Umbilical cord (tissue), 2 donors: Measurements from ENCODE around the gene MMD2. TPM values are rescaled to one million over a fixed set of nuclear protein-coding genes. Genes with fewer than 3 reads are reported as not detected.

Experiments
- DNase-seq: peaks from one replicate; pipeline ENCODE4 v3.0.0-alpha.2; 2015; ENCODE audit warnings: low spot score
- total RNA-seq: library from RNA; depleted of rRNA; stranded (reverse); fragments of >200 nt; gene quantifications from one replicate; pipeline ENCODE4 v1.2.3, GENCODE V29; 2014; ENCODE audit warnings: low replicate concordance; ENCODE audit not compliant: insufficient read depth

Gene MMD2
- total RNA-seq, 1 donor from 2014 or later: 0.24 TPM

DNA sequence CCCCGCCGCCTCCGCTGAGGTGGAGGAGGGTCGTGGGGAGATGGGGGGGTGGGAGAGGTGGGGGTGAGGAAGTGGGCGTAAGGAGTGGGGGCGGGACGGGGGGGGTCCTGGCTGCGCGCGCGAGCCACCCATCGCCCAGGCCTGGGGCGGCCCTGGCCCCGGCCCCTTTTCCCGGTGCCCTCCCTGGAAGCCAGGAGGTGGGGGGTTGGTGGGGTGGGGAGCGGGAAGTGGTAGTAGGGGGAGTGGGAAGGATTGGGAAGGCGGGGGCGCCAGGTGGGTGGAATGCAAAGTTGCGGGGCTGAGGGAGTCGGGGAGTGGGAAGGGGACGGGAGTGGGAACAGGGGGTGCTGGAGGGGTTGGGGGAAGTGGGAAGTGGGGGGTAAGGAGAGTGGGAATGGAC, 319 bp upstream of the MMD2 start:
- DNase-seq: no peak

DNA sequence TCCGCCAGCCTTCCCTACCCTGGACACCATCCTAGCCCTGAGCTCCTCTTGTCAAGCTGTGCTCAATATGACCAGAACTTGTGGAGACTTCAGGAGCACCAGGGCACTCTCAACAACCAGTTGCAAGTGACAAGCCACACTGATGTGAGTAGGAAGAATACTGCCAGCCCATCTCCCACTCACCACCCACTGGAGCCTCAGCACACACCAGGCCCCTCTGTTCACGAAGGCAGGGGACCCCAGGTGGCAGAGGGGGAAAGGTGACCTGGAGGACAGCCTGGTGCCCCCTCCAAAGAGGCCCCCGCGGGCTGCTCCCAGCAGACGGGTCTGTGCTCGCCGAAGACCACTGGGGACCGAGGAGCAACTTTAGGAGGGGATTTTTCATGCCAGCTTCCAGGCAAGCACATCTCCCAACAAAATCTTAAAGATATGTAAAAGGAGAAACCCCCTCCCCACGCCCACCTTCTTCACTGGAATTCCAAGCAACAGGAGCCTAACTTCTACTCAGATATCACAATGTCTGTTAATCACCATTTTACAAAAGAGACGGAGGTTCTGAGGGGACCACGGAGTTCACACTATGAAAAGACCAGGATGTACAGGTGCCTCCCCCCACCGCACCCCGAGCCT, 1.0 kb downstream of the MMD2 start:
- no peak for DNase-seq

- DNase-seq: no peak
Observed at GRCh38 chr7:4951903-4952636, 6.9 kb downstream of the MMD2 start.

DNA sequence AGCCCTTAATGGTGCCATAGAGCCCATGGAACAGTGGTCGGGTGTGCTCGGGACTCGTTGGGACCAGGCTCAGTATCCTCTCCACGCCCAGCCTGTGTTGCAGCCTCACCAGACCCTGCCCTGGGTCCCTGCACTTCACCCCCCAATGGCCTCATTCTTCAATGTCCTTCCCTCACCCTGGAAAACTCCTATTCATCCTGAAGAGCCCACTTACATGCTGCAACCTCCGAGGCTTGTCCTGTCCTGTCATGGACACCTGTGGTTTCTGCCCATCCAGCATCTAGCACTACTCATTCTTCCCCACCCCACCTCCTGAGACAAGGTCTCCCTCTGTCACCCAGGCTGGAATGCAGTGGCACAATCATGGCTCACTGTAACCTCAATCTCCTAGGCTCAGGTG, 7.7 kb downstream of the MMD2 start:
- no peak for DNase-seq

DNA sequence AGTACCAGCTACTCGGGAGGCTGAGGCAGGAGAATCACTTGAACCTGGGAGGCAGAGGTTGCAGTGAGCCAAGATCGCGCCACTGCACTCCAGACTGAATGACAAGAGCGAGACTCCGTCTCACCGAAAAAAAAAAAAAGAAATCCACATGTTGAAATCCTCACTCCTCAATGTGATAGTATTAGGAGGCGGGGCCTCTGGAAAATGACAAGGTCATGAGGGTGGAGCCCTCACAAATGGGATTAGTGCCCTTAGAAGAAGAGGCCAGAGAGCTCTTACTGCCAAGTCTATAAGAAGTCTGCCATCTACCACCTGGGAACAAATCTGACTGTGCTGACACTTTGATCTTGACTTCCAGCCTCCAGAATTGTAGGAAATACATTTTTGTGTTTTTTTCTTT, 10.6 kb downstream of the MMD2 start:
- DNase-seq: no peak

DNA sequence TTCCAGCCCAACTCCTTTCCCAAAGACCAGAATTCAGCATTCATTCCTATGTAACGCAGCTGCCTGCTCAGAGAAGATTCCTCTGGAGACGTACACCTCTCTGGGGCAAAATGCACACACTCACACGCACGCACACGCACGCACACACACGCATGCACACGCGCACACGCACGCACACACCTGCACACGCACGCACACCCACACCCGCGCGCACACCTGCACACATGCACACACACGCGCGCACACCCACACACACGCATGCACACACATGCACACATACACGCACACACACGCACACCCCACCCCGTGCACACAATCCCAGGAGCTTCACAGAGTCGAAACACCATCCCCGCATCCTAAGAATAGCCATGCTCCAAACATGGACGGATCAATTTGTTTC, 13.0 kb downstream of the MMD2 start:
- DNase-seq: no peak

DNA sequence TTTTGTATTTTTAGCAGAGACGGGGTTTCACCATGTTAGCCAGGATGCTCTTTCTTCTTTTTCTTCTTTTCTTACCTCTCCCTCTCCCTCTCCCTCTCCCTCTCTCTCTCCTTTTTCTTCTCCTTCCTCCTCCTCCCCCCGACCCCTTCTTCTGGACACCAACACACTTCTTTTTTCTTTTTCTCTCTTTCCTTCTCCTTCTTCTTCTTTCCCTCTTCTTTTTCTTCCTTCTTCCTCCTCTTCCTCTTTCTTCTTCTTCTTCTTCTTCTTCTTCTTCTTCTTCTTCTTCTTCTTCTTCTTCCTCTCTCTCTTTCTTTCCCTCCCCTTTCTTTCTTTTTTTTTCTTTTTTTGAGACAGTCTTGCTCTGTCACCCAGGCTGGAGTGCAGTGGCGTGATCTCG, 14.0 kb downstream of the MMD2 start:
- no peak for DNase-seq

DNA sequence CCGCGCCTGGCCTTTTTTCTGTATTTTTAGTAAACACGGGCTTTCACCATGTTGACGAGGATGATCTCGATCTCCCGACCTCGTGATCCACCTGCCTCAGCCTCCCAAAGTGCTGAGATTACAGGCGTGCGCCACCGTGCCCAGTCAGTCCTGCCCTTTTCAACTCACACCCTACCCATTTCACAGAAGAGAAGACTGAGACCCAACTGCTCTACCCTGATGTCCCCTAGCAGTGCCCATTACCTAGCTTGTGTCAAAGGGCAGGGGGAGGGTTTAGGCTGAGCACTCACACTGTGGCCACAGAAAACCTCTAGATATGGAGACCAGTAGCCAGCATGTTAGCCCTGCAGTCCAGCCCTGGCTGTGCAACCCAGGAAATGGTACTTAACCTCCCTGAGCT, 15.7 kb downstream of the MMD2 start:
- no peak for DNase-seq

- no peak for DNase-seq
Observed at GRCh38 chr7:4939971-4940728, 18.8 kb downstream of the MMD2 start.

DNA sequence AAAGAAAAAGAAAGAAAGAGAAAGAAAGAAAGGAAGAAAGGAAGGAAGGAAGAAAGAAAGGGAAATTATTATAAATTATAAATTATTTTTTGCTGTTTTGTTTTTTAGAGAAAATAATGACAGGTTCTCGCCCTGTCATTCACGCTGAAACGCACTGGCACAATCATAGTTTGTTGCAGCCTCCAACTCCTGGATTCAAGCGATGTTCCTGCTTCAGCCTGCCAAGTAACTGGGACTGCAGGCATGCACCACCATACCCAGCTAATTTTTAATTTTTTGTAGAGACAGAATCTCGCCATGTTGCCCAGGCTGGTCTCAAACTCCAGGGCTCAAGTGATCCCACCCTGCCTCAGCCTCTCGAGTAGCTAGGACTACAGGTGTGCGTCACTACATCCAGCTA, 21.6 kb downstream of the MMD2 start:
- DNase-seq: no peak

DNA sequence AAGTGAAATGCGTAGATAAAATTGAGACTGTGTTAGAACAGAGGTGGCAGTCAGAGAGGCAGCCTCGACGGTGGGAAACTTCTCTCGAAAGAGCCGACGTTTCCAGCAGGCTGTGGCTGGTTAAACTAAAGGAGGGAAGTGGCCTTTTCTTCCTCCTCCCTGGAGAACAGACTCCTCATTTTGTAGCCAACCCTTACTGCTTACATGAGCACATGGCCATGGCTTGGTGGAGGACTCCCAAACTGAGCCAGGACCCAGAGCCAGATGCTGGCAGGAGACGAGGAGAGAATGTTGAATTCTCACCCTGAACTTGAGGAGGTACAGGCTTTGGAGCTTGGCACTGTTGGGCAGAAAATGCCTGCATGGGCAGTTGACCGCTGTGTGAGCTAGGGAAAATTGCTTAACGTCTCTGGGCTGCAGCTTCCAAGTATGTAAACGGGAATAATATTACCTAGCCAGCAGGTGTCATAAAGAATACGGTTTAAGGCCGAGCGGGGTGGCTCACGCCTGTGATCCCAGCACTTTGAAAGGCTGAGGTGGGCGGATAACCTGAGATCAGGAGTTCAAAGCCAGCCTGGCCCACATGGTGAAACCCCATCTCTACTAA, 24.5 kb downstream of the MMD2 start:
- DNase-seq: no peak

DNA sequence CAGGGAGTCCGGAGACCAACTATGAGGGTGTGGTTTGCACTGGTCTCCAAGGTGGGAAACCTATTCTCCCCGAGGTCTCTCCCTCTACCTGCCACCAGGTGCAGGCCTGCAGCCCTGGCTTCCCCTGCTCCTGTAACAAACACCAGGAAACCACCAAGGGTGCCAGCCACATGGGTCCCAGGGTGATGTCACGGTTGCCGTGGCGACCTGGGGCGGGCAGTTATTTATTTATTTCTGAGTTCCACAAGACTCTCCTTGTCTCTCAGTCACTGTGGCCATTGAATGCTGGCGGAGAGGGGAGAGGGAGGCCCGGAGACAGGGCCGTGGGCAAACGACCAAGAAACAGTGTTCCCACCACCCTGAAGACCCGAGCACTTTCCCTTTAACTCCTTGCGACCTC, 27.0 kb downstream of the MMD2 start:
- no peak for DNase-seq

GRCh38 chr7:4929005-4929404, 30.0 kb downstream of the MMD2 start:
- no peak for DNase-seq

GRCh38 chr7:4928445-4928844, 30.5 kb downstream of the MMD2 start:
- DNase-seq: no peak

DNA sequence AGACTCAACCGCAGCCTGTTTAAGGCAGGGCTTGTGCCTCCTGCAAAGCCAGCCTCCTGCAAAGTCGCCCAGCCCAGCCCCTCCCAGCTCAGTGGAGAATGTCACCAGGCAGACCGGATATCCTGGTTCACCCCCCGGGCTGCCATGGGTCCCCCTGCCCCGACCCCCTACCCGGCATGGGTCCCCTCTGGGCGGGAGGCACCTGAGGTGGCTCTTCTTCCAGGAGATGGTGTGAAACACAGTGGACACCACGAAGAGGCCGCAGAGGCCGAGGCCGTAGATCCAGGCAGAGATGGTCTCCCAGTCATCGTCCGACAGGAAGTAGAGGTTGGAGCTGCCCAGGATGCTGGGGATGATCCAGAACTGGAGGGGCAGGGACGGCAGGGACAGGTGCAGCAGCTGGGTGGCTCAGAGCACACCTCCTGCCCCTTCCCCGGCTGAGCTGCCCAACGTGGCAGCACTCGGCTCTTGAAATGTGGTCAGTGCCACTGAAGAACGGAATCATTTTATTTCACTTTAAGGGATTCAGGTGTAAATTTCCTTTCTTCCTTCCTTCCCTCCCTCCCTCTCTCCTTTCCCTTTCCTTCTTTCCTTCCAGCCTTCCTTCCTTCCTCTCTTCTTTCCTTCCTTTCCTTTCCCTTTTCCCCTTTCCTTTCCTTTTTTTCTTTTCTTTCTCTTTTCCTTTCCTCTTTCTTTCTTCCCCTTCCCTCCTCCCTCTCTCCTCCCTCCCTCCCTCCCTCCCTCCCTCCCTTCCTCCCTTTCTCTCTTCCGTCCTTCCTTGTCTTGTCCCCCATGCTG, 38.8 kb downstream of the MMD2 start:
- DNase-seq: no peak

DNA sequence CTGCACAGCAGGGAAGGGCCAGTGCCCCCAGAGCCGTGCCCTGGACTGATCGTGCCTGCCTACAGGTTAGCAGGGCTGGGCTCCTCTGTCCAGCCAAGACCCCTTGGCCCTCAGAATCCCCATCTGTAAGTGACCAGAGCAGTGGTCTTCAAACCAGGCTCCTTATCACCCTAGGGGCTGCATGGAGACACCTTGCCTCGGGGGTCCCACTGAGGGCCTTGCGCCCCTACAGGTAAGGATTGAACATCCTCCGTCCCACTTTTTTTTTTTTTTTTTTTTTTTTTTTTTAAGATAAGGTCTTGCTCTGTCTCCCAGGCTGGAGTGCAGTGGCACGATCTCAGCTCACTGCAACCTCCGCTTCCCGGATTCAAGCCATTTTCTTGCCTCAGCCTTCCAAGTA, 42.9 kb downstream of the MMD2 start:
- DNase-seq: no peak

GRCh38 chr7:4911111-4911828, 47.7 kb downstream of the MMD2 start:
- no peak for DNase-seq

DNA sequence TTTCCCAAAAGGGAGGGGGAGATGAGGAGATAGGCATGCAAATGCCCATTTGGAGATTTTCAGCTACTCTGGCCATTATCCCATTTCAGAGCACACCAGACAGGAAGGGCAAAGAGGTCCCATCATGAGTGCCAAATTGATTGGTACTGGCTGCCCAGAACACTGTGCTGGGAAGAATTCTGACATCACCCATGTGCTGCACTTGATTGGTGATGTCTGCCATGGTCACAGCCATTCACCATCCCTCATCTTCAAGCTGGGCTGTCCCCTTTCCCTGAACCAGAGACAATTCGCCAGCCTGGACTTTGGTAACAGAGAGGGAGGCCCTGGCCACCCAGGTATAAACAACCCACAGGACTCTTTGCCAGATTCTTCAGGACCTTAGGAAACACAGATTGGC, 52.3 kb downstream of the MMD2 start:
- DNase-seq: no peak

- DNase-seq: no peak
Observed at GRCh38 chr7:4905171-4905570, 53.8 kb downstream of the MMD2 start.

DNA sequence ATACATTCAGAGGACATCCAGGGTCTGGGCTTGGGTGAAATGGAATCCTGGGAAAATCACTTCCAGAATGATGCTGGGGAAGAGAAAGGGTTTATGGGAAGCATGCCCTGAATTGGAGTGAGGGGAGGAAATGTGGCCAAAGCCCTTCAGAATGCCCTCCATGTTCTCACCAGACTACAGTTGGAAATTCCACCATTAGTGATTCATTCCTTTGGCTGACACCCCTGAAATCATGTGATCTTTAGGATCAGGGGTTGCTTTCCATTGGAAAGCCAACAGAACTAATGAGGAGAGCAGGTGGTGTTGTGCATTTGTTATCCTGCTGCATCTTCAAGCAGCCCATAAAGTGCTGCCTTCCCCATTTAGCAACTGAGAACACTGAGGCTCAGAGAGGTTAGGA, 54.6 kb downstream of the MMD2 start:
- DNase-seq: no peak

GRCh38 chr7:4895766-4896165, 63.2 kb downstream of the MMD2 start:
- DNase-seq: no peak
